Progenitor cell of endocrine pancreas (in vitro differentiated cells): ENCODE results near the gene CLEC11A. TPM values are rescaled to one million over a fixed set of nuclear protein-coding genes. Genes with fewer than 3 reads are reported as not detected.
"Not testable (repeated sequence)": the region's sequence is repeated elsewhere in the genome, so short reads cannot be mapped to it uniquely, and the experiment has no call there.

Experiments
- DNase-seq: peaks from one replicate; pipeline ENCODE4 v3.0.0; 2021; ENCODE audit warnings: low spot score; ENCODE audit not compliant: unreplicated experiment
- H3K27ac Mint-ChIP-seq: 2 replicates; pipeline ENCODE4 v1.8.0; 2021; ENCODE audit warnings: mild to moderate bottlenecking, moderate library complexity, mixed read lengths
- H3K27me3 Mint-ChIP-seq: 2 replicates; pipeline ENCODE4 v1.8.0; 2021; ENCODE audit warnings: mixed read lengths
- H3K36me3 Mint-ChIP-seq: 2 replicates; pipeline ENCODE4 v1.8.0; 2022; ENCODE audit warnings: mixed read lengths; ENCODE audit not compliant: insufficient read depth
- H3K4me1 Mint-ChIP-seq: 2 replicates; pipeline ENCODE4 v1.8.0; 2021; ENCODE audit warnings: low read depth, mixed read lengths
- H3K4me3 Mint-ChIP-seq: 2 replicates; pipeline ENCODE4 v1.8.0; 2021; ENCODE audit warnings: low read depth, mild to moderate bottlenecking, moderate library complexity, mixed read lengths
- H3K9me3 Mint-ChIP-seq: 2 replicates; pipeline ENCODE4 v1.8.0; 2021; ENCODE audit warnings: low read depth, mixed read lengths
- total RNA-seq: library from RNA; stranded (reverse); gene quantifications from 2 replicates; pipeline ENCODE4 v1.2.1, GENCODE V29; 2021
- TF ChIP-seq, protein P1 (sequence below): fragments of 200-600 bp; sonication (generic); IDR thresholded peaks from one replicate; pipeline ENCODE4 v1.5.0; 2021; ENCODE audit warnings: antibody characterized with exemption, mild to moderate bottlenecking; ENCODE audit not compliant: unreplicated experiment

The CLEC11A gene
- total RNA-seq, 1 donor from 2014 or later = 5.4 TPM

- Mint-ChIP-seq H3K4me1 (no peaks in the 10 kb centered on the region), H3K27ac (no peak overlapping the region), H3K27me3 (peaks cover 39% of the 10 kb centered on the region), H3K36me3 (no peaks in the 10 kb centered on the region), H3K4me3 (no peak overlapping the region), H3K9me3 (no peaks in the 10 kb centered on the region)
- TF ChIP-seq, protein P1, sequence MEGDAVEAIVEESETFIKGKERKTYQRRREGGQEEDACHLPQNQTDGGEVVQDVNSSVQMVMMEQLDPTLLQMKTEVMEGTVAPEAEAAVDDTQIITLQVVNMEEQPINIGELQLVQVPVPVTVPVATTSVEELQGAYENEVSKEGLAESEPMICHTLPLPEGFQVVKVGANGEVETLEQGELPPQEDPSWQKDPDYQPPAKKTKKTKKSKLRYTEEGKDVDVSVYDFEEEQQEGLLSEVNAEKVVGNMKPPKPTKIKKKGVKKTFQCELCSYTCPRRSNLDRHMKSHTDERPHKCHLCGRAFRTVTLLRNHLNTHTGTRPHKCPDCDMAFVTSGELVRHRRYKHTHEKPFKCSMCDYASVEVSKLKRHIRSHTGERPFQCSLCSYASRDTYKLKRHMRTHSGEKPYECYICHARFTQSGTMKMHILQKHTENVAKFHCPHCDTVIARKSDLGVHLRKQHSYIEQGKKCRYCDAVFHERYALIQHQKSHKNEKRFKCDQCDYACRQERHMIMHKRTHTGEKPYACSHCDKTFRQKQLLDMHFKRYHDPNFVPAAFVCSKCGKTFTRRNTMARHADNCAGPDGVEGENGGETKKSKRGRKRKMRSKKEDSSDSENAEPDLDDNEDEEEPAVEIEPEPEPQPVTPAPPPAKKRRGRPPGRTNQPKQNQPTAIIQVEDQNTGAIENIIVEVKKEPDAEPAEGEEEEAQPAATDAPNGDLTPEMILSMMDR = no peak
- no peak for DNase-seq
Measured at GRCh38 chr19:50770888-50771287, 47.7 kb downstream of the CLEC11A start.

GRCh38 chr19:50772476-50772875, 49.3 kb downstream of the CLEC11A start:
- no peak for DNase-seq
- H3K27ac Mint-ChIP-seq = no peak overlapping the region
- peaks cover 44% of the 10 kb centered on the region for H3K27me3 Mint-ChIP-seq
- no peaks in the 10 kb centered on the region for H3K9me3 Mint-ChIP-seq
- H3K4me3 Mint-ChIP-seq = no peak overlapping the region
- TF ChIP-seq, protein P1 = no peak
- no peaks in the 10 kb centered on the region for H3K4me1 Mint-ChIP-seq
- H3K36me3 Mint-ChIP-seq = no peaks in the 10 kb centered on the region

- not testable (repeated sequence) for H3K4me1 Mint-ChIP-seq, H3K36me3 Mint-ChIP-seq, H3K27ac Mint-ChIP-seq, DNase-seq, H3K4me3 Mint-ChIP-seq, H3K9me3 Mint-ChIP-seq
- H3K27me3 Mint-ChIP-seq = peaks cover 48% of the 10 kb centered on the region
Measured at GRCh38 chr19:50772912-50773311, 49.7 kb downstream of the CLEC11A start.

DNA sequence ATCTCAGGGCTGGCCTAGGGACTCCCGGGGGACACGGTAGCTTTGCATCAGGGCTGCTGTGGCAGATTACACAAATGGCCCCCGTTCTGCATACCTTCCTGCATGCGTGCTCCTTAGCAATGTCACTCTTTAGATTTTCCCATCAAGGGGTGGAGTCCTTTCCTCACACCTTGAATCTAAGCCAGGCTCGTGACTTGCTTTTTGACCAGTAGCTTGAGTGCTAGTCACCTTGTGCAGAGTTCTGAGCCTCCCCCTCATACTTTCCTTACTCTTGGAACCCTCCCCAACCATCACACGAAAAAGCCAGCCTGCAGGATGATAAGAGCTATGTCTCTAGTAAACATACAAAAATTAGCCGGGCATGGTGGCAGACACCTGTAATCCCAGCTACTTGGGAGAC, 50.3 kb downstream of the CLEC11A start:
- not testable (repeated sequence) for H3K4me3 Mint-ChIP-seq, H3K27ac Mint-ChIP-seq, H3K4me1 Mint-ChIP-seq, H3K9me3 Mint-ChIP-seq, DNase-seq, H3K36me3 Mint-ChIP-seq
- peaks cover 49% of the 10 kb centered on the region for H3K27me3 Mint-ChIP-seq

Other genes with a start within 250 kb of the CLEC11A start
- 177 and 181 TPM in 2 replicates for gene EMC10, start 246.9 kb upstream of the CLEC11A start, total RNA-seq
- 11.6 and 12.0 TPM in 2 replicates for gene GARIN5A, start 246.5 kb upstream of the CLEC11A start, total RNA-seq
- gene JOSD2, start 212.2 kb upstream of the CLEC11A start, total RNA-seq = 12.1 and 13.1 TPM in 2 replicates
- gene ASPDH, start 209.5 kb upstream of the CLEC11A start, total RNA-seq = not detected in 2 replicates
- 1.0 and 1.2 TPM in 2 replicates for gene LRRC4B, start 154.9 kb upstream of the CLEC11A start, total RNA-seq
- 0.91 and 1.8 TPM in 2 replicates for gene SYT3, start 83.5 kb upstream of the CLEC11A start, total RNA-seq
- gene C19orf81, start 73.9 kb upstream of the CLEC11A start, total RNA-seq = 5.6 and 8.6 TPM in 2 replicates
- 0.20 and 0.36 TPM in 2 replicates for gene SHANK1, start 3.6 kb upstream of the CLEC11A start, total RNA-seq
- not detected in 2 replicates for gene GPR32, start 47.1 kb downstream of the CLEC11A start, total RNA-seq
- gene ACP4, start 67.1 kb downstream of the CLEC11A start, total RNA-seq = not detected in 2 replicates
- gene KLK1, start 100.4 kb downstream of the CLEC11A start, total RNA-seq = not detected in 2 replicates
- gene KLK15, start 110.2 kb downstream of the CLEC11A start, total RNA-seq = not detected in 2 replicates
- not detected in 2 replicates for gene KLK3, start 131.6 kb downstream of the CLEC11A start, total RNA-seq
- gene KLK2, start 150.1 kb downstream of the CLEC11A start, total RNA-seq = not detected in 2 replicates
- not detected in 2 replicates for gene KLK4, start 188.0 kb downstream of the CLEC11A start, total RNA-seq
- gene KLK5, start 229.7 kb downstream of the CLEC11A start, total RNA-seq = not detected in 2 replicates
- 0.62 and 1.2 TPM in 2 replicates for gene KLK6, start 246.2 kb downstream of the CLEC11A start, total RNA-seq